ENCODE measurements around the gene PADI4. TPM values are rescaled to one million over a fixed set of nuclear protein-coding genes. Genes with fewer than 3 reads are reported as not detected.

PADI4 gene
- total RNA-seq, 1 experiment from 2014 or later = not detected

GRCh38 chr1:17360272-17360956 is 52.4 kb downstream of the PADI4 start:
- in situ Hi-C loops (cut with HindIII; ENCODE audit: low pct_unique_long_range_greater_than_20kb, low sequenced_read_pairs) = no loop called here
- no peak for DNase-seq (ENCODE audit: low read depth)

GRCh38 chr1:17361687-17362086 is 53.7 kb downstream of the PADI4 start:
- in situ Hi-C loops (cut with HindIII; ENCODE audit: low pct_unique_long_range_greater_than_20kb, low sequenced_read_pairs) = no loop called here
- DNase-seq (ENCODE audit: low read depth) = no peak

GRCh38 chr1:17363351-17363750 is 55.4 kb downstream of the PADI4 start:
- in situ Hi-C loops (cut with HindIII; ENCODE audit: low pct_unique_long_range_greater_than_20kb, low sequenced_read_pairs) = no loop called here

GRCh38 chr1:17363771-17364170 is 55.8 kb downstream of the PADI4 start:
- in situ Hi-C loops (cut with HindIII; ENCODE audit: low pct_unique_long_range_greater_than_20kb, low sequenced_read_pairs) = no loop called here
- DNase-seq (ENCODE audit: low read depth) = no peak

More at GRCh38 chr1:17363351-17363750, 55.4 kb downstream of the PADI4 start:
- DNase-seq (ENCODE audit: low read depth) = no peak

- in situ Hi-C loops (cut with HindIII; ENCODE audit: low pct_unique_long_range_greater_than_20kb, low sequenced_read_pairs) = no loop called here
Observed at GRCh38 chr1:17365293-17365692, 57.3 kb downstream of the PADI4 start.

GRCh38 chr1:17369466-17369865 is 61.5 kb downstream of the PADI4 start:
- in situ Hi-C loops (cut with HindIII; ENCODE audit: low pct_unique_long_range_greater_than_20kb, low sequenced_read_pairs) = no loop called here
- no peak for DNase-seq (ENCODE audit: low read depth)

More at GRCh38 chr1:17365293-17365692, 57.3 kb downstream of the PADI4 start:
- no peak for DNase-seq (ENCODE audit: low read depth)

GRCh38 chr1:17370618-17371017 is 62.6 kb downstream of the PADI4 start:
- in situ Hi-C loops (cut with HindIII; ENCODE audit: low pct_unique_long_range_greater_than_20kb, low sequenced_read_pairs) = no loop called here
- peak; percentile 18 for DNase-seq (ENCODE audit: low read depth)

- in situ Hi-C loops (cut with HindIII; ENCODE audit: low pct_unique_long_range_greater_than_20kb, low sequenced_read_pairs) = no loop called here
- no peak for DNase-seq (ENCODE audit: low read depth)
Observed at GRCh38 chr1:17371896-17372295, 63.9 kb downstream of the PADI4 start, which contains the start of gene PADI6. PADI6 (plus strand) TSS chr1:17372196; CDS start chr1:17372246, 50 bp downstream.

- in situ Hi-C loops (cut with HindIII; ENCODE audit: low pct_unique_long_range_greater_than_20kb, low sequenced_read_pairs) = no loop called here
- DNase-seq (ENCODE audit: low read depth) = no peak
Observed at GRCh38 chr1:17372955-17373354, 65.0 kb downstream of the PADI4 start.

GRCh38 chr1:17375651-17376050 is 67.7 kb downstream of the PADI4 start:
- no peak for DNase-seq (ENCODE audit: low read depth)
- in situ Hi-C loops (cut with HindIII; ENCODE audit: low pct_unique_long_range_greater_than_20kb, low sequenced_read_pairs) = no loop called here

- in situ Hi-C loops (cut with HindIII; ENCODE audit: low pct_unique_long_range_greater_than_20kb, low sequenced_read_pairs) = no loop called here
- no peak for DNase-seq (ENCODE audit: low read depth)
Observed at GRCh38 chr1:17377325-17377953, 69.4 kb downstream of the PADI4 start.

GRCh38 chr1:17381161-17381560 is 73.2 kb downstream of the PADI4 start:
- DNase-seq (ENCODE audit: low read depth) = no peak
- in situ Hi-C loops (cut with HindIII; ENCODE audit: low pct_unique_long_range_greater_than_20kb, low sequenced_read_pairs) = no loop called here

GRCh38 chr1:17392199-17392740 is 84.3 kb downstream of the PADI4 start:
- no peak for DNase-seq (ENCODE audit: low read depth)
- in situ Hi-C loops (cut with HindIII; ENCODE audit: low pct_unique_long_range_greater_than_20kb, low sequenced_read_pairs) = no loop called here

- in situ Hi-C loops (cut with HindIII; ENCODE audit: low pct_unique_long_range_greater_than_20kb, low sequenced_read_pairs) = no loop called here
- DNase-seq (ENCODE audit: low read depth) = no peak
Observed at GRCh38 chr1:17393230-17393629, 85.2 kb downstream of the PADI4 start.

GRCh38 chr1:17397910-17398695 is 90.1 kb downstream of the PADI4 start:
- DNase-seq (ENCODE audit: low read depth) = no peak
- in situ Hi-C loops (cut with HindIII; ENCODE audit: low pct_unique_long_range_greater_than_20kb, low sequenced_read_pairs) = no loop called here

- in situ Hi-C loops (cut with HindIII; ENCODE audit: low pct_unique_long_range_greater_than_20kb, low sequenced_read_pairs) = no loop called here
- no peak for DNase-seq (ENCODE audit: low read depth)
Observed at GRCh38 chr1:17400725-17401341, 92.8 kb downstream of the PADI4 start.

- in situ Hi-C loops (cut with HindIII; ENCODE audit: low pct_unique_long_range_greater_than_20kb, low sequenced_read_pairs) = no loop called here
- DNase-seq (ENCODE audit: low read depth) = no peak
Observed at GRCh38 chr1:17401841-17402240, 93.8 kb downstream of the PADI4 start.

- in situ Hi-C loops (cut with HindIII; ENCODE audit: low pct_unique_long_range_greater_than_20kb, low sequenced_read_pairs) = no loop called here
- no peak for DNase-seq (ENCODE audit: low read depth)
Observed at GRCh38 chr1:17403081-17403480, 95.1 kb downstream of the PADI4 start.

Data from Caki2 (cell line).